SK-N-SH (cell line): Measurements from ENCODE around the gene LRRC8C. TPM values are rescaled to one million over a fixed set of nuclear protein-coding genes. Genes with fewer than 3 reads are reported as not detected.

ENCODE experiments used
- CTCF ChIA-PET: fragments of 300-600, 350-600 bp; formaldehyde crosslinking; extraction: SDS; loops from one replicate; lab custom pipeline; 2021; lab: Yijun Ruan, JAX
- POLR2A ChIA-PET: fragments of 350-600 bp; sonication (Branson Sonifier 250); formaldehyde crosslinking; extraction: SDS; loops from one replicate; lab custom pipeline; 2020; ENCODE audit warnings: antibody characterized with exemption, inconsistent platforms; lab: Yijun Ruan, JAX
- DNase-seq: peaks from one replicate; pipeline ENCODE4 v3.0.0; 2012
- H2AFZ ChIP-seq: fragments of 200-600 bp; sonication (generic); 2 replicates; pipeline ENCODE4 v1.8.1; 2016; ENCODE audit warnings: antibody characterized with exemption, mild to moderate bottlenecking, low read depth
- H3F3A ChIP-seq: fragments of 200-600 bp; sonication (generic); replicated peaks from 2 replicates; pipeline ENCODE3; 2016; ENCODE audit warnings: antibody characterized with exemption, mild to moderate bottlenecking; ENCODE audit not compliant: insufficient read depth
- H3K27ac ChIP-seq, 2 experiments: fragments of 200-500 bp in 1 of 2; fragments of 200-600 bp in 1 of 2; sonication (Bioruptor generic) in 1 of 2; sonication (generic), shearing (Covaris generic) in 1 of 2; 2 replicates each; pipeline versions ENCODE4 v1.5.1 to v1.6.1; 2014 to 2016; ENCODE audit warnings: low read depth in 2 of 2, inconsistent platforms in 1 of 2, low read length in 1 of 2, mild to moderate bottlenecking in 1 of 2, mixed read lengths in 1 of 2
- H3K27me3 ChIP-seq: fragments of 200-600 bp; sonication (generic), shearing (Covaris generic); 2 replicates; pipeline ENCODE4 v1.6.1; 2016; ENCODE audit warnings: mixed run types; ENCODE audit not compliant: insufficient read depth
- H3K36me3 ChIP-seq, 2 experiments: fragments of 200-500 bp in 1 of 2; fragments of 200-600 bp in 1 of 2; sonication (Bioruptor generic) in 1 of 2; sonication (generic) in 1 of 2; replicated peaks in 1 of 2; 2 replicates each; pipeline versions ENCODE3 to v1.5.1; 2014 to 2016; ENCODE audit warnings: low read length in 1 of 2, mild to moderate bottlenecking in 1 of 2; ENCODE audit not compliant: insufficient read depth in 2 of 2, control insufficient read depth in 1 of 2
- H3K4me1 ChIP-seq, 2 experiments: fragments of 200-500 bp in 1 of 2; fragments of 200-600 bp in 1 of 2; sonication (Bioruptor generic) in 1 of 2; sonication (generic), shearing (Covaris generic) in 1 of 2; 2 replicates each; pipeline versions ENCODE4 v1.5.1 to v1.6.1; 2014 to 2016; ENCODE audit warnings: low read depth in 1 of 2, low read length in 1 of 2, mixed run types in 1 of 2; ENCODE audit not compliant: insufficient read depth in 2 of 2, control insufficient read depth in 1 of 2
- H3K4me2 ChIP-seq: fragments of 200-600 bp; sonication (generic), shearing (Covaris generic); 2 replicates; pipeline ENCODE4 v1.6.1; 2017; ENCODE audit warnings: mixed run types
- H3K4me3 ChIP-seq, 2 experiments: fragments of 200-500 bp in 1 of 2; fragments of 200-600 bp in 1 of 2; sonication (Bioruptor generic) in 1 of 2; sonication (generic), shearing (Covaris generic) in 1 of 2; 2 replicates each; pipeline versions ENCODE4 v1.5.1 to v1.8.1; 2014 to 2016; ENCODE audit warnings: low read depth in 2 of 2, inconsistent platforms in 1 of 2, low read length in 1 of 2, mild to moderate bottlenecking in 1 of 2, mixed read lengths in 1 of 2, moderate library complexity in 1 of 2
- H3K79me2 ChIP-seq: fragments of 200-600 bp; sonication (generic); 2 replicates; pipeline ENCODE4 v1.8.1; 2017; ENCODE audit warnings: mild to moderate bottlenecking; ENCODE audit not compliant: insufficient read depth
- H3K9ac ChIP-seq: fragments of 200-600 bp; sonication (generic); 2 replicates; pipeline ENCODE4 v1.6.1; 2017; ENCODE audit warnings: mixed run types
- H3K9me2 ChIP-seq: fragments of 200-600 bp; sonication (generic); 2 replicates; pipeline ENCODE4 v1.6.1; 2017; ENCODE audit warnings: mixed run types
- H3K9me3 ChIP-seq: fragments of 200-600 bp; sonication (generic); 2 replicates; pipeline ENCODE4 v1.6.1; 2017; ENCODE audit warnings: mixed run types, mild to moderate bottlenecking, moderate library complexity
- H4K20me1 ChIP-seq: fragments of 200-600 bp; sonication (generic); 2 replicates; pipeline ENCODE4 v1.6.1; 2017; ENCODE audit warnings: mild to moderate bottlenecking, mixed run types; ENCODE audit not compliant: insufficient read depth
- CHD2 ChIP-seq: fragments of 150-350 bp; IDR thresholded peaks from 2 replicates; pipeline ENCODE4 v1.6.1; 2018; ENCODE audit warnings: low read length; ENCODE audit not compliant: partially characterized antibody
- CTCF ChIP-seq: fragments of 200-600 bp; sonication (generic); IDR thresholded peaks from 2 replicates; pipeline ENCODE4 v1.6.1; 2017; ENCODE audit warnings: antibody characterized with exemption, mild to moderate bottlenecking, moderate library complexity
- EZH2phosphoT487 ChIP-seq: fragments of 200-600 bp; sonication (generic); IDR thresholded peaks from 2 replicates; pipeline ENCODE4 v1.6.1; 2017; ENCODE audit warnings: low read depth, mixed run types, mild to moderate bottlenecking, antibody characterized with exemption, moderate library complexity, borderline replicate concordance
- FOSL2 ChIP-seq: IDR thresholded peaks from 2 replicates; pipeline ENCODE4 v1.4.0; 2012; ENCODE audit warnings: low read depth, mild to moderate bottlenecking, moderate library complexity, borderline replicate concordance
- FOXJ3 ChIP-seq: sonication (generic); formaldehyde crosslinking; IDR thresholded peaks from 2 replicates; pipeline ENCODE4 v1.5.1; 2020; ENCODE audit warnings: mild to moderate bottlenecking, missing genetic modification reagents
- FOXM1 ChIP-seq: IDR thresholded peaks from 2 replicates; pipeline ENCODE4 v1.4.0; 2012; ENCODE audit warnings: low read depth, mild to moderate bottlenecking
- GATA2 ChIP-seq: sonication (generic); formaldehyde crosslinking; IDR thresholded peaks from 2 replicates; pipeline ENCODE4 v1.5.0; 2020; ENCODE audit warnings: mild to moderate bottlenecking, missing genetic modification reagents
- IRF3 ChIP-seq: fragments of 150-350 bp; IDR thresholded peaks from 2 replicates; pipeline ENCODE4 v1.6.1; 2016; ENCODE audit warnings: mild to moderate bottlenecking, low read depth, low read length
- JUND ChIP-seq: IDR thresholded peaks from 2 replicates; pipeline ENCODE4 v1.4.0; 2012
- MEF2A ChIP-seq: IDR thresholded peaks from 2 replicates; pipeline ENCODE4 v1.4.0; 2012; ENCODE audit warnings: low read depth, borderline replicate concordance
- MXI1 ChIP-seq: IDR thresholded peaks from 2 replicates; pipeline ENCODE4 v1.6.1; 2012; ENCODE audit warnings: mild to moderate bottlenecking, low read depth, low read length, improper control_type of control experiment
- NRF1 ChIP-seq: IDR thresholded peaks from 2 replicates; pipeline ENCODE4 v1.6.1; 2012; ENCODE audit warnings: low read depth, mild to moderate bottlenecking, low read length
- PBX3 ChIP-seq: IDR thresholded peaks from 2 replicates; pipeline ENCODE4; 2012
- POLR2AphosphoS5 ChIP-seq: IDR thresholded peaks from 2 replicates; pipeline ENCODE4 v1.6.1; 2012; ENCODE audit warnings: low read depth, low read length
- RCOR1 ChIP-seq: fragments of 150-350 bp; IDR thresholded peaks from 2 replicates; pipeline ENCODE4 v1.6.1; 2017; ENCODE audit warnings: antibody characterized with exemption, low read length
- RFX5 ChIP-seq: IDR thresholded peaks from 2 replicates; pipeline ENCODE4 v1.6.1; 2012; ENCODE audit warnings: mild to moderate bottlenecking, improper control_type of control experiment, low read length
- SIN3A ChIP-seq: IDR thresholded peaks from 2 replicates; pipeline ENCODE4 v1.6.1; 2012; ENCODE audit warnings: low read depth, mild to moderate bottlenecking, low read length, moderate library complexity, borderline replicate concordance
- TCF12 ChIP-seq: IDR thresholded peaks from 2 replicates; pipeline ENCODE4 v1.4.0; 2012
- WGBS: methylation state at CpG from one replicate; pipeline ENCODE4 v1.1.6; 2017; ENCODE audit warnings: low lambda C conversion rate; 5-methylcytosine and 5-hydroxymethylcytosine counted together
- polyA plus RNA-seq, 3 experiments: library from polyadenylated mRNA; depleted of rRNA; stranded (reverse); fragments of >200 nt; gene quantifications; 2 replicates each; pipeline ENCODE4 v1.2.3, GENCODE V29; 2012

The LRRC8C gene
- polyA plus RNA-seq, 1 of the 3 experiments (the other 2 are of a cell fraction): 4.2 TPM

- H3K4me2 ChIP-seq: no peak overlapping the region
These were observed 49.7 kb downstream of the LRRC8C start for GRCh38 chr1:89682611-89683010.

GRCh38 chr1:89685461-89685860 lies 52.5 kb downstream of the LRRC8C start:
- H3K36me3 ChIP-seq: peaks cover 14 to 22% of the 10 kb centered on the region in 2 experiments
- POLR2A ChIA-PET: no interaction called here
- H2AFZ ChIP-seq: no peak overlapping the region
- no peaks in the 10 kb centered on the region for H3K9me3 ChIP-seq
- 96% methylated on average over 2 of the region's 2 CpGs for WGBS
- no peaks in the 10 kb centered on the region for H3K9me2 ChIP-seq
- H3K27ac ChIP-seq: no peak overlapping the region
- H3K79me2 ChIP-seq: peaks cover 4% of the 10 kb centered on the region; the same call in 1 of the 2 replicates
- no peaks in the 10 kb centered on the region for H4K20me1 ChIP-seq
- no peak overlapping the region for H3K9ac ChIP-seq
- no peak overlapping the region for H3K4me3 ChIP-seq
- no peaks in the 10 kb centered on the region for H3F3A ChIP-seq
- CTCF ChIA-PET: no interaction called here
- no peaks in the 10 kb centered on the region for H3K27me3 ChIP-seq
- TF ChIP-seq CHD2: no peak
- TF ChIP-seq MEF2A: no peak
- no peak for TF ChIP-seq MXI1
- TF ChIP-seq GATA2 (CRISPR knock-in tag): no peak
- DNase-seq: no peak
- H3K4me1 ChIP-seq: no peaks in the 10 kb centered on the region
- no peak overlapping the region for H3K4me2 ChIP-seq

More at GRCh38 chr1:89682611-89683010, 49.7 kb downstream of the LRRC8C start:
- no peaks in the 10 kb centered on the region for H3F3A ChIP-seq
- no peaks in the 10 kb centered on the region for H3K4me1 ChIP-seq
- H3K36me3 ChIP-seq: peaks cover 5 to 16% of the 10 kb centered on the region in 2 experiments
- no peaks in the 10 kb centered on the region for H3K9me2 ChIP-seq
- no peak overlapping the region for H3K9ac ChIP-seq
- DNase-seq: no peak
- peaks cover 12% of the 10 kb centered on the region for H3K79me2 ChIP-seq
- H3K4me3 ChIP-seq: no peak overlapping the region
- H3K27ac ChIP-seq: no peak overlapping the region
- H4K20me1 ChIP-seq: no peaks in the 10 kb centered on the region
- CTCF ChIA-PET: interaction anchor here (1.2 kb wide), 1 partner anchor 50 kb away, joined by 4 read pairs; the partner anchor contains the start of gene LRRC8C
- H3K9me3 ChIP-seq: no peaks in the 10 kb centered on the region
- POLR2A ChIA-PET: no interaction called here
- TF ChIP-seq RCOR1 (no peak), JUND (no peak), POLR2AphosphoS5 (no peak), PBX3 (no peak), FOXM1 (no peak), TCF12 (no peak), RFX5 (no peak), FOXJ3 (CRISPR knock-in tag) (no peak), EZH2phosphoT487 (no peak)
- TF ChIP-seq, all 33 proteins: peak for 0
- Histone ChIP-seq H2AFZ (no peak overlapping the region), H3K27me3 (no peaks in the 10 kb centered on the region)

- no peak overlapping the region for H3K4me2 ChIP-seq
- POLR2A ChIA-PET: interaction anchor here (0.6 kb wide), 1 partner anchor 1722 kb away, joined by 5 read pairs; no protein-coding TSS in a partner anchor
- TF ChIP-seq FOSL2: no peak
- TF ChIP-seq FOXJ3 (CRISPR knock-in tag): no peak
- TF ChIP-seq SIN3A: no peak
- no peak for TF ChIP-seq MEF2A
- no peak for TF ChIP-seq PBX3
- no peak for TF ChIP-seq NRF1
- TF ChIP-seq POLR2AphosphoS5: no peak
- no peak for TF ChIP-seq IRF3
- no peak for TF ChIP-seq CTCF
These were observed 53.6 kb downstream of the LRRC8C start for GRCh38 chr1:89686520-89686919.

More at GRCh38 chr1:89686520-89686919, 53.6 kb downstream of the LRRC8C start:
- H3K9ac ChIP-seq: no peak overlapping the region
- no peak for DNase-seq
- peaks cover 16 to 22% of the 10 kb centered on the region in 2 experiments for H3K36me3 ChIP-seq
- no peak overlapping the region for H2AFZ ChIP-seq
- H3K27me3 ChIP-seq: no peaks in the 10 kb centered on the region
- WGBS: 97% methylated on average over 5 of the region's 5 CpGs
- CTCF ChIA-PET: interaction anchor here (0.7 kb wide), 1 partner anchor 304 kb away, joined by 3 read pairs; no protein-coding TSS in a partner anchor
- no peaks in the 10 kb centered on the region for H3K9me2 ChIP-seq
- H3K79me2 ChIP-seq: peaks cover 4% of the 10 kb centered on the region; the same call in 1 of the 2 replicates
- H3K27ac ChIP-seq: no peak overlapping the region
- no peaks in the 10 kb centered on the region for H3K9me3 ChIP-seq
- no peak overlapping the region for H3K4me3 ChIP-seq
- peaks cover 0 to under 1% of the 10 kb centered on the region in 2 experiments; a peak in 1 of 4 replicates for H3K4me1 ChIP-seq
- H3F3A ChIP-seq: no peaks in the 10 kb centered on the region
- H4K20me1 ChIP-seq: no peaks in the 10 kb centered on the region
